Measurements from ENCODE around the gene CYP19A1.

DNA sequence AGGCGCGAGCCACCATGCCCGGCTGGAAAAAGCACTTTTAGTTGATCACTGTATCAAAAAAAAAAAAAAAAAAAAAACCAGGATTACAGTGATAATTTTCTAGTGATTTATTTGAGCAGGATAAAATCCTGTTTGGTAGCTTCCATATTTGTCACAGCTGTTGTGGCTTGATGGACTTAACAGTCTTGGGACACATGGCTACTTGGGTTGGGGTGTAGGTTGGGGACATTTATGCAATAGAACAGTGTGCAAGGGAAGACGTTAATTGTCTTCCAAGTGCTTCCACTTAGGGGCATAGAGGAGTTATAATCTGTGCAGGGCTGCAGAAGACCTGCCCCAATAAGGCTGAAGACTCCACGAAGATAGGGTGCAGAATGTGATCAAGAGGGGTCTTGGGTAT is 136.8 kb downstream of the CYP19A1 start:
- TF ChIP-seq, protein P1, sequence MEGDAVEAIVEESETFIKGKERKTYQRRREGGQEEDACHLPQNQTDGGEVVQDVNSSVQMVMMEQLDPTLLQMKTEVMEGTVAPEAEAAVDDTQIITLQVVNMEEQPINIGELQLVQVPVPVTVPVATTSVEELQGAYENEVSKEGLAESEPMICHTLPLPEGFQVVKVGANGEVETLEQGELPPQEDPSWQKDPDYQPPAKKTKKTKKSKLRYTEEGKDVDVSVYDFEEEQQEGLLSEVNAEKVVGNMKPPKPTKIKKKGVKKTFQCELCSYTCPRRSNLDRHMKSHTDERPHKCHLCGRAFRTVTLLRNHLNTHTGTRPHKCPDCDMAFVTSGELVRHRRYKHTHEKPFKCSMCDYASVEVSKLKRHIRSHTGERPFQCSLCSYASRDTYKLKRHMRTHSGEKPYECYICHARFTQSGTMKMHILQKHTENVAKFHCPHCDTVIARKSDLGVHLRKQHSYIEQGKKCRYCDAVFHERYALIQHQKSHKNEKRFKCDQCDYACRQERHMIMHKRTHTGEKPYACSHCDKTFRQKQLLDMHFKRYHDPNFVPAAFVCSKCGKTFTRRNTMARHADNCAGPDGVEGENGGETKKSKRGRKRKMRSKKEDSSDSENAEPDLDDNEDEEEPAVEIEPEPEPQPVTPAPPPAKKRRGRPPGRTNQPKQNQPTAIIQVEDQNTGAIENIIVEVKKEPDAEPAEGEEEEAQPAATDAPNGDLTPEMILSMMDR (IDR thresholded peaks at IDR 0.05), result no peak
- no peak for TF ChIP-seq POLR2A (IDR thresholded peaks at IDR 0.05)

Data from esophagus squamous epithelium (tissue), 4 donors.